GM19467 (cell line): Measurements from ENCODE around the gene RGMB.

ENCODE experiments used
- ATAC-seq: cut with Tn5 transposase; IDR thresholded peaks from one replicate; pipeline ENCODE4 v1.9.1; 2021; ENCODE audit warnings: mild to moderate bottlenecking, moderate library complexity; ENCODE audit not compliant: unreplicated experiment

The RGMB gene

GRCh38 chr5:98767581-98767980 lies 5.9 kb upstream of the RGMB start:
- no peak for ATAC-seq

DNA sequence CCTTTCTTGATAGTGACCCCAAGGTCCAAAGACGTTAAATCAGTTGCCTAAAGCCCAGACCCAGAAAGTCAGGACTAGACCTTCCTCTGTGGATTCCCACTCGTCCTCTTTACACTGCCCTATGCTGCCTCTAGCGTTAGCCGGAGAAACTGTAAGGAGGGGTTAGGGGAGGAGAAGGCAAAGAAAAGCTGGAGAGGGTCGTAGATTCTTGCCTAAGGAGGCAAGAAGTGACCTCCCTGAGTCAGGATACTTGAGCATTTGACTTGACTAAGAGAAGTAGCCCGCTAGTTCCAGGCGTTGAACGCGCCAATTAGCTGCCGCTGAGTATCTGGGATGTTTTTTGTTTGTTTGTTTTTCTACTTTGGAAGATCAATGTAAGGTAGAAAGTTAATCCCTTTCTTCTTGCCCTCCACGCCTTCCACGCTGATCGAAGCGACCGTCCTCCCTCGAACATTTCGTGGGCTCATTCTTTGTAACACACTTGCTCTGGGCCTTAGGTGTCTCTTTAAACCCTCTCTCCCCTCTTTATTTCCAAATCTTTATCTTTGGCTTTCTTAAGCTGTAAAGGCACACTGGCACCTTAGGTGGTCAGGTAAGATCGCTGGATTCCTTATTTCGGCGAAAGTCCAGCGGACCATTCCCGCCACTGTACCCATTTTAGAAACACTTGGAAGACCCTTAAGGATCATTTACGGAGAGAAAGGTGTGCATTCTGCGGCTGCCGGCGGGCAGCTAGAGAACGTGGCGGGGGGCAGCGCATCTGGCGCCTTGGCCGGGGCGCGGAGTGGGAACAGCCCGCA lies 5.1 kb upstream of the RGMB start:
- peak; percentile 42 for ATAC-seq

DNA sequence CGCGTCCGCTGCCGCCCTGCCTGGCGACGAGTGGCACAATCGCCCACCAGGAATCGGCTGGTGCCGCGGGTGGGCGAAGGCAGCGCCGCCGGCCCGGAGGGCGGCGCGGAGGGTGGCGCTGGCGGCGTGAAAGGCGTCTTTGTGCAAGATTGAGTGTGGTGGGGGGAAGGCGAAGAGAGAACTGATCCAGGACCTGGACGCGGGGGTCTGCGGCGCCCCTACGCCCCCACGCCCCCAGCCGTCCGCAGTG lies 4.6 kb upstream of the RGMB start:
- no peak for ATAC-seq

- no peak for ATAC-seq
These were observed 4.1 kb upstream of the RGMB start for GRCh38 chr5:98769210-98769958.

- no peak for ATAC-seq
These were observed 3.6 kb upstream of the RGMB start for GRCh38 chr5:98769959-98770208.

DNA sequence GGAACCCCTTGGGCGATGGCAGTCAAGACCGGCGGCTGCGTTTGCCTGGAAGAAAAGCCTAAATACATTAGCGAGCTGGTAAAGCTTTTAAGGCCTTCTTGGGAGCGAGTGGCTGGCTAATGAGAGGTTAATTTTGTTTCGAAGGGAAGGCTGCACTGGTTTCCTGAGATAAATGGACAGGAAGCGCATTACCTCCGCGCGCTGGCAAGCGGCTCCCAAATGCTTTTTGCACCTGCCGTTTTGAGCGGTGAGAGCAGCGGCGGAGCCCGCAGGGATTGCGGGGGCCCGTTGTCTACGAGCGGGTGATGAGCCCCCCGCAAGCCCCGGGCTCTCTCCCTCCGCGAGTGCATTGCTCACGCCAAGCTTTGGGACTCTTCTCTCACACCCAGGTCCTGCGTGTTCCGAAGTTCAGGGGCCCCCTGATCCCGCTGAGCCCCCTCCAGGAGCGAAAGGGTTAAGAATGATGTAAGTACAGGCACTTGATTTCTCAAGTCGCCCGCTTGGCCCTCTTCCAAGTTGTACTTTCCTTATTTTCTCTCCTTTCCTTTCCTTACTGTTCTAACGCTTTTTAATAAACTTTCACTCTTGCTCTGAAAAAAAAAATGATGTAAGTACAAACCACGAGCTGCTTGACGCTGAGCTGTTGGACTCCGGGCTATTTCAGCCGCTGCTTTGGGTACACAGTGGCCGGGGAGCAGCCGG lies 3.1 kb upstream of the RGMB start:
- no peak for ATAC-seq

DNA sequence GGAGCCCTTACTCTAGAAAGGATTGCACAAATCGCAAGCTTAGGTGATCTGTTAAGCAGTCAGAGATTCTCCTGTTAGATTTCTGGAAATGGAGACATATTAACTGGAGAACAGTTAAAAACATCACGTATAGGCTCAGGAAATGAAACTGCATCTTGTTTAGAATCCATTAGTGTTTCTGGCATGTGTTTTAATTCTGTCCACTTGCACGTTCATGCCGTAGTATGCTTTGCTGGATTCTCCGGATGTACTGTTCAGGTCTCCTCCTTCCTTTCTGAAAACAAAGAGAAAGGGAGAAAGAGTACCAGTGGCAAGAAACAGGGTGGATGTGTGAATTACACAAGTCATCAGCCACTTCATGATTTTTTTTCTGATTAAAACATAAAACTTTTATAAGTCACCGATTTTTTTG lies 2.5 kb upstream of the RGMB start:
- no peak for ATAC-seq

GRCh38 chr5:98771382-98772109 lies 1.9 kb upstream of the RGMB start:
- ATAC-seq, result no peak

- ATAC-seq, result peak; percentile 5
These were observed 849 bp upstream of the RGMB start for GRCh38 chr5:98772415-98773213.

GRCh38 chr5:98773214-98773463 lies 324 bp upstream of the RGMB start:
- ATAC-seq, result no peak

DNA sequence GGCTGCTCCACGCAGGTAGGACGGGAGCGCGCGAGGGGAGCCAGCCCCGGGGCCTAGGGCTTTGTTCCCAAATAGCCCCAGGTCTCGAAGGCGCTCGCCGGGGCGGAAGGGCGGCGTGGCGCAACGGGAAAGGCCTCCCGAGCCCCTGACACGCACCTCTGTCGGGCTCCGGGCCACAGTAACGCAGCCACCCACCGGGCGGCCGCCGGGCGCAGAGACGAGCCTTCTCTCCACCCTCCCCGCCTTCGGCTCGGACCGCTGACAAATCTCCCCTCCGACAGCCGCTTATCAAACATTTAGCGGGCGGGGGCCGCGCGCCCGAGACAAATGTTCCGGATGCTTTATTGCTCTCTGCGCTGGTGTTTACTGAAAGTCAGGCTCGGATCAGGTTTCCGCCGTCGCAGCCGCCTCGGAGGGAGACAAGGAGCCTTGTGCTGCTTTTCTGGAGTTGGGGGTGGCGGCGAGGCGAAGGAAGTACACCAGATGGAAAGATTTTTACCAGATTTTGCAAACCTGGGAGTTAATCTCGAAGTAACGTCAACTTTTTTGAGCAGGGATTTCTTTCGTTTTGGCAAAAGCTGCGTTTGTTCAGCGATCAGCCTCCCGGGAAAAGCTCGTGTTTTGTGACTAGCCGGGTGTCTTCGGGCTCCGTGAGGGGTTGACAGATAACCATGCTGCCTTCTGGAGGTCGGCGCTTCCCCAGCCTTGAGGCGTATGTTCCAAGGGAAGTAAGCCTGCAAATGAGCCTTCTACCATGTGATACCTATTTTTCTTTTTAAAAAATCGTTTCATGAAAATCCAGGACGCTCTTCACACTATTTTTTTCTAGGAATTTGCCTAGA lies 950 bp downstream of the RGMB start:
- peak; percentile 34 for ATAC-seq

DNA sequence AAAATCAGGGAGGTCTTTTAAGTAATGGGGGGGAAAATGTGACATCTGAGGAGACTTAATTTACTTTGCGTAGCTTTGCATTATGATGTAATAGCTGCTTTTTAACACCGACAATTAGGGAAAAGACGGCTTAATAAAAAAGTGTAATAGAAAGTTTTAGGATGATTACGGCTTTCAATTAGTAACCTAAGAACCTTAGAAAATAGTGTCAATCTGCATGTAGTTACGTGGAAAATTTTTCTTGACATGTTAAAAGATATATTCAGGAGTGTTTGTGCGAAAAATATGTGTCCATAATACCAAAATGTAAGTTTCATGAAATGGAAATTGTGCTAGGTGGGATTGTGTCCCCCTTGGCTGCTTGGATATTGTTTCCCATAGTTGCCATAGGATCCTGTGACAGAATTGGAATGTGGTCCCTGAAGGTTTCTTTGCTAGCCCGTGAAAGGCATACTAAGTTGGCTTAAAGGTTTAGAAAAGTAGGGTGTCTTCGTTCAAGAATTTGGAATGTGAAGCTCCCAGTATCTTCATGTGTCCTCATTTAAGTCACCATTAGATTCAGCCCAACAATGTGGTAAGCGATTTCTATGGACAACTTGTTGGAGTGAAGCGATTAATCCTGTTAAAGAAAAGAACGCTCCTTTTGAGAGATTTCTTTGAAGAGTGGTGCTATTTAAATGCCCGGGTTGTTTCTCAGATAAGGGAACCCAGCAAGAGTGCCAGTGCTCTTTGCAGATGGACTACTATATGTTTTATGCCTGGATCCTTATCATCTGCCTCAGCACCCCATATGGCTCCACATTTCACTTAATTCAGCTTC lies 2.0 kb downstream of the RGMB start:
- ATAC-seq, result no peak

- no peak for ATAC-seq
These were observed 2.7 kb downstream of the RGMB start for GRCh38 chr5:98776066-98776705.

DNA sequence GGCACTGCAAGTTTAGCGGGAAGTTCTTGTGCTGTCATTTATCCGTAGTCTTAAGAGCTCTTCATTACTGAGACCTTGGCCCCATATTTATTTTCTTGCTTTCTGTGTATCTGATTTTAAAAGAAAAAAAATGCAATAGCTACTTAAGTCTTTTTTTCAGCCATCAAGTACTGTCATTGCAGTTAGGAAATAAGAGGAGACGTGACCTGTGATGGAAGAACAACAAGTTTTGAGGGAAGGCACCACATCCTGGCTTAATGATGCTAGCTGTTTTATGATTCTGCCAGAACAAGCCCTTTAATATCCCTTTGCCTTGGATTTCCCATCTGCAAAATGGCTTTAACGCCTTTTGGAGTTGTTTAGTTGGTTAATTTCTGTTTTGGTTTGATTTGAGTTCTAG lies 3.8 kb downstream of the RGMB start:
- ATAC-seq, result no peak

DNA sequence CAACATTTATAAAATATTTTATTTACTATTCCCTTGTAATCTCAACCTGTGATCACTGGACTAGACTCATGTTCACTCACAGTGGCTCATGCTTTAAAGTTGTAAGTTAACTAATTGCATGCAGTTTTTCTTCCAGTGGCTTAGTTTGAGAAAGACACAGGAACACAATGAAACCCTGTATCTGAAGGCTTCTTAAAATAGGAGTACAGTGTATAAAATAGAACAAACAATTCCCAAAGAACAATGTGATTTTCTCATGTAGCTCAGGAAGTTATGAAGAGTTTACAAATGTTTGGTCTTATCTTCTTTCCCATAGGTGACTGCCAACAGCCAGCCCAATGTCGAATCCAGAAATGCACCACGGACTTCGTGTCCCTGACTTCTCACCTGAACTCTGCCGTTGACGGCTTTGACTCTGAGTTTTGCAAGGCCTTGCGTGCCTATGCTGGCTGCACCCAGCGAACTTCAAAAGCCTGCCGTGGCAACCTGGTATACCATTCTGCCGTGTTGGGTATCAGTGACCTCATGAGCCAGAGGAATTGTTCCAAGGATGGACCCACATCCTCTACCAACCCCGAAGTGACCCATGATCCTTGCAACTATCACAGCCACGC lies 5.9 kb downstream of the RGMB start:
- no peak for ATAC-seq

DNA sequence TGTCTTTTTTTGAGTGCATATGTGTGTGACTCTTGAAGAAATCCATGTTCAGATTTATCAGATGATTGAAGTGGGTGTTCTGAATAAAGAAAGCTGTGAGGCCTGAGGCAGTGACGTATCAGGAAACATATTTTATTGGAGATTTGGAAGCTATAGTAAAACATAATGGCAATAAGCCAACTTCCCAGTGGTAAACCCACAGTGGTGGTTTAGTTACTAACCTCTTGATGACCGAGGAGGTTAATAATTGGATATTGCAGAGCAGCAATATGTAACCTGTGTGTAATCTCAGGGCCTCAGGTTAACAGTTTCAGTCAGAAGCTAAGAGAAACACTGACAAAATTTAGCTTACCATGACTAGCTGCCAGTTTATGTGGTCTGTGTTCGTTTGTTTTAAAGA lies 6.9 kb downstream of the RGMB start:
- peak; percentile 46 for ATAC-seq

DNA sequence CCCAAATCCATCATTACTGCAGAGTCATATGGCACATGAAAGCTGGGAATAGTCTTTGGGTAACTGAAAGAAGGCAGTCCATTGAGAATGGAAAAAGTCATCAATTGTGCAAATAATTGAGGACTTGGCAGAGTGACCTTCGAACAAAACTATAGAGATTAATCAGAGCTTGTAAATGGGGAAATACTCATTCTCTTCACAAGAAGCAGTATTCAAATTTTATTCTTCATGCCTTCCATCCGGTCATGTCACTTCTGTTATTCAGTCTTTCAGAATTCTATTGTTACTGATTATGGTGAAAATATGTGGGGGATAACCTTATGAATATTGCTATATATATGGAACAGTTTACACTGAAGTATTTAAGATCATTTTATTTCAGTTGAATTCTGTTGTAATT lies 8.1 kb downstream of the RGMB start:
- no peak for ATAC-seq

DNA sequence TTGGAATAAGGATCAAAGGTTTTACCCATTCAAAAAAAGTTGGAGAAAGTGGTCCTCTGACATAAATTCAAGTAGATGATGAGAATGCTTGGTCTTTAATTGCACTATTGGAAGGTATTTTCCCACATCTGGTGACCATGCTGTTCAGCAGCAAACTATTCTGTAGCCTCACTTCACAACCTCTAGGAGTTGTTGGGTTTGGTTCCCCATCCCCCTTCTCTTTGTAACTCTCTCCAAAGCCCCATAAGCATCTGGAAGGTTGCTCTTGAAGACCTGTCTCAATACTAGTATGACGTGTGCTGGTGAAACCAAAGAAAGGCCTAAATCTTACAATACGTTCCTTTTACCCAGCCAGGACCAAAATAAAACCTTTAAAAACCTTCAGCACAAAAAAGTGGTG lies 8.5 kb downstream of the RGMB start:
- ATAC-seq, result no peak
